CD14-positive monocyte (primary cell): ENCODE results near the gene PAEP. TPM values are rescaled to one million over a fixed set of nuclear protein-coding genes. Genes with fewer than 3 reads are reported as not detected.

Experiments used
- DNase-seq, 3 donors: peaks; one replicate each; pipeline ENCODE4 v3.0.0-alpha.2; 2011 to 2022
- H2AFZ ChIP-seq: 2 replicates; pipeline ENCODE4 v1.6.0; 2012; ENCODE audit warnings: mild to moderate bottlenecking, low read depth, low read length, inconsistent platforms; ENCODE audit not compliant: insufficient read depth, poor library complexity, severe bottlenecking
- H3K27ac ChIP-seq, 2 donors: 1 replicate in 1 of 2; 2 replicates in 1 of 2; pipeline ENCODE4 v1.5.1; 2012 to 2013; ENCODE audit warnings: low read length in 2 of 2, control low read depth in 1 of 2, inconsistent platforms in 1 of 2, low read depth in 1 of 2, mild to moderate bottlenecking in 1 of 2
- H3K27me3 ChIP-seq, 2 donors: one replicate each; pipeline versions ENCODE4 v1.6.0 to v1.6.1; 2011 to 2013; ENCODE audit warnings: low read length in 2 of 2; ENCODE audit not compliant: control insufficient read depth in 2 of 2, insufficient read depth in 2 of 2
- H3K36me3 ChIP-seq, 2 donors: replicated peaks in 1 of 2; 1 replicate in 1 of 2; 2 replicates in 1 of 2; pipeline versions ENCODE4 v1.5.1 to v1.6.1; 2012 to 2013; ENCODE audit warnings: low read length in 2 of 2, control low read depth in 1 of 2, inconsistent platforms in 1 of 2, mild to moderate bottlenecking in 1 of 2; ENCODE audit not compliant: insufficient read depth in 2 of 2, control insufficient read depth in 1 of 2
- H3K4me1 ChIP-seq, 2 donors: 1 replicate in 1 of 2; 2 replicates in 1 of 2; pipeline versions ENCODE4 v1.5.1 to v1.6.1; 2012 to 2013; ENCODE audit warnings: low read length in 2 of 2, control low read depth in 1 of 2, inconsistent platforms in 1 of 2, mild to moderate bottlenecking in 1 of 2, moderate library complexity in 1 of 2; ENCODE audit not compliant: insufficient read depth in 2 of 2, control insufficient read depth in 1 of 2
- H3K4me2 ChIP-seq: replicated peaks from 2 replicates; pipeline ENCODE3; 2012; ENCODE audit warnings: low read length, moderate library complexity, mild to moderate bottlenecking; ENCODE audit not compliant: poor library complexity, severe bottlenecking; ENCODE audit errors: extremely low read depth
- H3K4me3 ChIP-seq, 3 experiments: fragments of 200-600 bp in 1 of 3; sonication (generic) in 1 of 3; replicated peaks in 1 of 3; 1 replicate in 2 of 3; 2 replicates in 1 of 3; pipeline ENCODE4 v1.5.1; 2011 to 2013; ENCODE audit warnings: low read length in 3 of 3, mild to moderate bottlenecking in 3 of 3, control low read depth in 2 of 3, low read depth in 2 of 3, inconsistent platforms in 1 of 3, moderate library complexity in 1 of 3
- H3K79me2 ChIP-seq: 2 replicates; pipeline ENCODE4 v1.6.0; 2012; ENCODE audit warnings: mild to moderate bottlenecking, control low read depth, inconsistent platforms, low read length, moderate library complexity; ENCODE audit not compliant: insufficient read depth
- H3K9ac ChIP-seq: 2 replicates; pipeline ENCODE4 v1.6.0; 2017; ENCODE audit warnings: low read length, mild to moderate bottlenecking; ENCODE audit not compliant: insufficient read depth, poor library complexity, severe bottlenecking
- H3K9me3 ChIP-seq, 2 donors: replicated peaks in 1 of 2; 1 replicate in 1 of 2; 2 replicates in 1 of 2; pipeline versions ENCODE4 v1.5.1 to v1.6.1; 2012 to 2013; ENCODE audit warnings: low read length in 2 of 2, control low read depth in 1 of 2; ENCODE audit not compliant: control insufficient read depth in 1 of 2, insufficient read depth in 1 of 2
- H4K20me1 ChIP-seq: 2 replicates; pipeline ENCODE4 v1.6.0; 2012; ENCODE audit warnings: mild to moderate bottlenecking, low read length, control low read depth, moderate library complexity; ENCODE audit not compliant: insufficient read depth
- H3K27ac Mint-ChIP-seq, 7 donors: one replicate each; pipeline ENCODE4 v1.8.0; 2020; ENCODE audit warnings: mild to moderate bottlenecking in 7 of 7, mixed read lengths in 7 of 7, moderate library complexity in 6 of 7, inconsistent platforms in 2 of 7
- H3K27me3 Mint-ChIP-seq, 3 donors: one replicate each; pipeline ENCODE4 v1.8.0; 2021 to 2022; ENCODE audit warnings: low read depth in 3 of 3, mild to moderate bottlenecking in 3 of 3, mixed read lengths in 3 of 3, moderate library complexity in 3 of 3, inconsistent platforms in 1 of 3
- H3K36me3 Mint-ChIP-seq, 2 donors: one replicate each; pipeline ENCODE4 v1.8.0; 2020; ENCODE audit warnings: mixed read lengths in 2 of 2, inconsistent platforms in 1 of 2, mild to moderate bottlenecking in 1 of 2
- H3K4me1 Mint-ChIP-seq: one replicate; pipeline ENCODE4 v1.8.0; 2020; ENCODE audit warnings: mild to moderate bottlenecking, mixed read lengths
- H3K4me3 Mint-ChIP-seq, 2 donors: one replicate each; pipeline ENCODE4 v1.8.0; 2020; ENCODE audit warnings: mild to moderate bottlenecking in 2 of 2, mixed read lengths in 2 of 2, moderate library complexity in 1 of 2
- H3K9me3 Mint-ChIP-seq, 7 donors: one replicate each; pipeline ENCODE4 v1.8.0; 2020 to 2022; ENCODE audit warnings: mixed read lengths in 7 of 7, mild to moderate bottlenecking in 6 of 7, moderate library complexity in 6 of 7, inconsistent platforms in 2 of 7
- CTCF ChIP-seq: fragments of 200-600 bp; IDR thresholded peaks from one replicate; pipeline ENCODE4 v1.8.0; 2022; ENCODE audit warnings: antibody characterized with exemption, mild to moderate bottlenecking
- WGBS: methylation state at CpG from one replicate; pipeline ENCODE4 v1.1.5; 2013; ENCODE audit warnings: missing lambda C conversion rate; ENCODE audit not compliant: insufficient coverage; 5-methylcytosine and 5-hydroxymethylcytosine counted together
- intact Hi-C, 2 donors: fragments of 100-400 bp; cut with micrococcal nuclease; formaldehyde crosslinking; loops; one replicate each; pipeline versions ENCODE4 v1.15.0 to v1.15.1; 2023
- polyA plus RNA-seq, 3 donors: library from polyadenylated mRNA; depleted of rRNA in 1 of 3; unstranded in 2 of 3; stranded (reverse) in 1 of 3; fragments of 300-500 nt in 2 of 3; fragments of >200 nt in 1 of 3; fragmentation: Illumina TruSeq in 2 of 3; gene quantifications; 1 replicate in 2 of 3; 2 replicates in 1 of 3; pipeline ENCODE4 v1.2.3, GENCODE V29; 2012 to 2021

The PAEP gene
- polyA plus RNA-seq, 3 donors = not detected

DNA sequence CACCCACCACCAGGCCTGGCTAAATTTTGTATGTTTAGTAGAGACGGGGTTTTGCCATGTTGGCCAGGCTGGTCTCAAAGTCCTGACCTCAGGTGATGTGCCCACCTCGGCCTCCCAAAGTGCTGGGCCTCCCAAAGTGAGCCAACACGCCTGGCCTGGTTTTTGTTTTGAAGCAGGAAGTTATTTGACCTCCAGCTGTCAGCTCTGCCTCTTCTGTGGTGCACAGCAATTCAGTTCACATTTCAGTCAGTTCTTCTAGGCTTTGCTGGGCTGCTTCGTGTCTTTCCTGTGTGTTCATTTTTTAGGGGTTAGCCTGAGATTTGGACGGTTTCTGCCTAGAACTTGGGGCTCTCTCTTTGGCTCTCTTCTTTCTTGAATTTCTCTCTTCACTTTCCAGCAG lies 31.4 kb upstream of the PAEP start:
- Mint-ChIP-seq H3K4me3 (no peak overlapping the region), H3K27me3 (peaks cover 3 to 21% (median 11%) of the 10 kb centered on the region in 3 donors), H3K4me1 (no peaks in the 10 kb centered on the region), H3K36me3 (no peaks in the 10 kb centered on the region), H3K9me3 (peaks cover 0 to 8% (median 2%) of the 10 kb centered on the region in 7 donors), H3K27ac (no peak overlapping the region)
- intact Hi-C loops = no loop called here
- Histone ChIP-seq H3K4me1 (no peaks in the 10 kb centered on the region), H3K4me2 (no peak overlapping the region), H3K9ac (no peak overlapping the region), H2AFZ (no peak overlapping the region), H3K9me3 (no peaks in the 10 kb centered on the region), H3K79me2 (no peaks in the 10 kb centered on the region), H3K27me3 (peaks cover 0 to 3% of the 10 kb centered on the region in 2 donors), H3K27ac (no peak overlapping the region), H4K20me1 (no peaks in the 10 kb centered on the region), H3K36me3 (no peaks in the 10 kb centered on the region), H3K4me3 (no peak overlapping the region)
- DNase-seq = no peak
- no peak for TF ChIP-seq CTCF
- 74% methylated on average over 3 of the region's 5 CpGs for WGBS

- intact Hi-C loops = no loop called here
- TF ChIP-seq CTCF = no peak
- DNase-seq = no peak
- no peaks in the 10 kb centered on the region for H3K36me3 ChIP-seq
- Mint-ChIP-seq H3K27ac (no peak overlapping the region), H3K4me1 (no peaks in the 10 kb centered on the region), H3K36me3 (no peaks in the 10 kb centered on the region), H3K9me3 (peaks cover 0 to 8% (median 2%) of the 10 kb centered on the region in 7 donors), H3K4me3 (no peak overlapping the region), H3K27me3 (peaks cover 3 to 21% (median 8%) of the 10 kb centered on the region in 3 donors)
- H2AFZ ChIP-seq = no peak overlapping the region
- H3K79me2 ChIP-seq = no peaks in the 10 kb centered on the region
- no peak overlapping the region for H3K4me2 ChIP-seq
- H3K4me1 ChIP-seq = no peaks in the 10 kb centered on the region
- no peak overlapping the region for H3K27ac ChIP-seq
- H3K4me3 ChIP-seq = no peak overlapping the region
- no peaks in the 10 kb centered on the region for H4K20me1 ChIP-seq
- no peaks in the 10 kb centered on the region for H3K9me3 ChIP-seq
- H3K27me3 ChIP-seq = peaks cover 0 to 3% of the 10 kb centered on the region in 2 donors
- 91% methylated on average over 10 of the region's 10 CpGs for WGBS
- no peak overlapping the region for H3K9ac ChIP-seq
Observed at GRCh38 chr9:135531096-135531495, 30.5 kb upstream of the PAEP start.
